DMS53 treated with DMSO at 0.1 percent for 48 hours (cell line): ENCODE data around the gene CXCL8.
"Not testable (repeated sequence)": the region's sequence is repeated elsewhere in the genome, so short reads cannot be mapped to it uniquely, and the experiment has no call there.

Source experiments
- DNase-seq: peaks from one replicate; lab custom pipeline; 2025; ENCODE audit not compliant: unreplicated experiment; lab: John Stamatoyannopoulos, UW

The CXCL8 gene

GRCh38 chr4:73743281-73743680 is 2.9 kb downstream of the CXCL8 start:
- DNase-seq = no peak

GRCh38 chr4:73743795-73744194 is 3.4 kb downstream of the CXCL8 start:
- no peak for DNase-seq

- DNase-seq = no peak
These were observed 3.8 kb downstream of the CXCL8 start for GRCh38 chr4:73744203-73744602.

- no peak for DNase-seq
These were observed 10.4 kb downstream of the CXCL8 start for GRCh38 chr4:73750730-73751129.

GRCh38 chr4:73751166-73751565 is 10.8 kb downstream of the CXCL8 start:
- DNase-seq = no peak

GRCh38 chr4:73751830-73752229 is 11.5 kb downstream of the CXCL8 start:
- no peak for DNase-seq

- DNase-seq = no peak
These were observed 12.1 kb downstream of the CXCL8 start for GRCh38 chr4:73752424-73752823.

- no peak for DNase-seq
These were observed 12.8 kb downstream of the CXCL8 start for GRCh38 chr4:73753215-73753614.

- no peak for DNase-seq
These were observed 14.6 kb downstream of the CXCL8 start for GRCh38 chr4:73754934-73755333.

GRCh38 chr4:73759357-73759756 is 19.0 kb downstream of the CXCL8 start:
- DNase-seq = no peak

- DNase-seq = no peak
These were observed 21.5 kb downstream of the CXCL8 start for GRCh38 chr4:73761856-73762255.

- no peak for DNase-seq
These were observed 22.0 kb downstream of the CXCL8 start for GRCh38 chr4:73762409-73762808.

- no peak for DNase-seq
These were observed 23.5 kb downstream of the CXCL8 start for GRCh38 chr4:73763877-73764276.

GRCh38 chr4:73764513-73764912 is 24.1 kb downstream of the CXCL8 start:
- no peak for DNase-seq

- no peak for DNase-seq
These were observed 24.9 kb downstream of the CXCL8 start for GRCh38 chr4:73765296-73765695.

GRCh38 chr4:73770917-73771316 is 30.5 kb downstream of the CXCL8 start:
- peak; percentile 49 for DNase-seq

- DNase-seq = no peak
These were observed 32.0 kb downstream of the CXCL8 start for GRCh38 chr4:73772363-73772762.

GRCh38 chr4:73774406-73774805 is 34.0 kb downstream of the CXCL8 start:
- DNase-seq = not testable (repeated sequence)

- DNase-seq = peak; percentile 56
These were observed 36.0 kb downstream of the CXCL8 start for GRCh38 chr4:73776321-73776729.

- no peak for DNase-seq
These were observed 37.2 kb downstream of the CXCL8 start for GRCh38 chr4:73777612-73778011.

GRCh38 chr4:73780243-73780642 is 39.9 kb downstream of the CXCL8 start:
- DNase-seq = no peak

GRCh38 chr4:73780834-73781233 is 40.5 kb downstream of the CXCL8 start:
- no peak for DNase-seq

- DNase-seq = no peak
These were observed 48.0 kb downstream of the CXCL8 start for GRCh38 chr4:73788411-73788810.
